ENCODE measurements around the gene ARHGEF40.

The ARHGEF40 gene

DNA sequence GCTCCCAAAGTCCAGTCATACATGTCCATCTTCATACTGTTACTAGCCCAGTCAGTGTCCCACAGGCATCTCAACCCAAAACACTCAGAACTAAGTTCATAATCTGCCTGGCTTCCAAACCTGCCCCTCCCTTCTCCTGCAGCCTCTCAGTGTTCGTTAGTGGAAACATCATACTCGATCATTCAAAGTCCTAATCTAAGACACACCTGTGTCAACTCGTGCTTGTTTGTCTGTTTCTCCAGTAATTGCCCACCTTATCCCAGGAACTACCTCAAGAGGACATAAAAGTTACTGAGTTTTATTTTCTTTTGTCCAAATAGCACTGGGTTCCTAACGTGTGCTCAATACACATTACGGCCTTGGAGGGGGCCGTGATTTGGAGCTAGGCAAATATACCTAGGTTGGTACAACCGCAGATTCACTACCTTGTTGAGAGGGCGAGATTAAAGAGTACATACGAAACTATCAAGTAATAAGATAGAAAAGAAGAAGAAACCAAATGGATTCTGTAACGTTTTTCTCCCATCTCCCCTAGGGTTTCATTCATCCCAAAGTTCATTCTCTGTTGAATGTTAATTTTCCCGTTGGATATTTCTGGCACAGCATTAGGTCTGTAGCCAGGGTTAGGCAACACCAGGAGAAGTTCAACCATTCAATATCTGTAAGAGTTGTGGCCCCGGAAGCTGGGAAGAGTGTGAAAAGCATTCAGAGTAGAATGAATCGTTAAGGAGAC, 9.3 kb upstream of the ARHGEF40 start:
- no peak for DNase-seq

DNA sequence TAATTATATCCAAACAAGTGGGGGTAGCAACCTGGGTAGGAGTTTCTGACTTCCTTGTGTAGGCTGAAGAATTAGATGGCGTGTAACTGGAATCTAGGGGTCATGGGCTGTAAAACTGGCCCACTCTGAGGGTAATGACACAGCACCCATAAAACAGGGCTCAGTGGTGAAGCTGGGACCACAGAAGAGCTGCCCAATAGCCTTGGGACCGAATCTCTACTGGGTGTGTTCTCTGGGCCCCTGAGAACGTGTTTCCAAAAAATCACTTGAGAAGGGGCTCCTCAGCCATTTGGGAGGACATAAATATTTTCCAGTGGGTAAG, 8.8 kb upstream of the ARHGEF40 start:
- DNase-seq: no peak

DNA sequence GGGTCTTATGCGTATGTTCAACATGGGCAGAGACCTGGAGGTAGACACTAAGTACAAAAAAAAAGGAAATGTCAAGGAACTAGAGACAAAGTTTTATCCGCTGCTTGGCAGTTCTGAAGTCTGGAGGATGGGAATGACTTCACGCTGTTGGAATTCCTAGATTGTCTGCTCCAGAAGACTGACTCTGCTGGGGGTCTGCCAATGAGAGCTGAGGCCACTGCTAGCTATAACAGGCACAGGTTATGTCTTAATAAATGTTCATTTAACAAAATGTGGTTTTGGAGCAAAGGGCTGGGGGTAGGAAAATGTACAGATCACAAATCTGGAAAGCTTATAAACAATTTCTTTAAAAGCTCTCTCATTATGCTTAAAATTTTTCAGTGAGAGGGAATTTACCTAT, 6.6 kb upstream of the ARHGEF40 start:
- DNase-seq: no peak

DNA sequence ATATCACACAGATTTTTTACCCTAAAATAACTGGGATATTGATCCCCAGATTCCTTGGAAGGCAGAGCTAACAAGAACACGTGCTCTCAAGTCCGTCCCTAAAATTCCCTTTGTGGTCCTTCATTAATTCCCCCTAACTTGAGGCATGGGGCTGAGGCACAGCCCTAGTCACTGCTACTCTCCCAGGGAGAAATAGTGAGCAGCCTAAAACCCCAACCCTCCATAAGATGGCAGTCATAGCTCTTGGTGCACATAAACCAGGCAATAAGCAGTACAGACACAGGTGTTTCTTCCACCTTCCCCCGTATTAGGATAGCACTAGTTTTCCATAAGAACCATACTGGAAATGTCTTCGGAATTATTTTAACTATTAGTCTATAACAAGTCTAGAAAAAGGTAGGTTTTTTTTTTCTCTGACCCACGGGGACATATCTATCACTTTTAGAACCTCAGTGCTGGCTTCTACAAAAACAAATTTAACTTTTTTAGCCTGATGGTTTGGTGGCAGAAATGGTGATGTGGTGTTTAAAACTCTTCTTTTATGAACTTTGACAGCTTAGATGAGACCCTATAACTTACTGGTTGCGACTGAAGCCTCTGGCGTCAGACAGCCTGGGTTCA, 3.1 kb upstream of the ARHGEF40 start:
- DNase-seq: no peak

DNA sequence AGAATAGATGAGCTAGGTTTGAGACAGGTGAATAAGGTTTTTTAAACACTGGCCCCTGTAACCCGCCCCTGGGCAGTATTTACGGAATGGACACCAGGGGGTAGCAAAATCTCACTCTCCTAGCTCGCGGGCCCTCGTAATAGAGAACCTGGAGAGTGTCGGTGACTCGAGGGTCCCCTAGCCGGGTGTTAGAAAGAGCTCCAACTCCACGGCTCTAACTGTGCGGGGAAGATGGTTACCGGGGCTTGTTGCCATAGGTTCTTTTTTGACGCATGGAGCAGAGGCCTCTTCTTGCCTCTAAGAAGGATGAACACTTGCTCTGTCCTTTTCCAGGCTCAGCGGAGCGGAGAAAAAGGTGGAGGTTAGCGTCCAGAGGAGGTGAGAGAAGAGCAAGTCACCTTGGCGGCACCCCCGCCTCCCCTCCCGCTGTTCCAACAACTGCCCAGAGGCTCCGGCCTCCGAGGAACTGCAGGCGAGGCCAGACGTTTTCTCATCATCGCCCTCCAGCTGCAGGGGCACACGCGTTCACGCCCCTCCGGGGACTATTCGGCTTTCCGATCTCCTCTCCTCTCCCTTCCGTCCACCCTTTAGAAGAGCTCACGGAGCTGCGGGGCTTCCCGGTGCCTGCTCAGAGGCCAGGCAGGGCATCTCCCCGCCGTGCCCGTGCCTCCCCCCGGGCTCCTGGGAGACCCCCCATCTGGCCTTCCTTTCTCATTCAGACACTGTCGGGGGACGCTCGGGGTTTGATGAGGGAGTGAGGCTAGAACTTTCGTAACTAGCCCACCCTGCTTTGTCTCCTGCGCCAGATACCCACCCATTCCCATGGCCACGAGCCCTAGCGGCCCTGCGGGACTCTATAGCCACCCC, 1.4 kb upstream of the ARHGEF40 start:
- peak; percentile 71 for DNase-seq

DNA sequence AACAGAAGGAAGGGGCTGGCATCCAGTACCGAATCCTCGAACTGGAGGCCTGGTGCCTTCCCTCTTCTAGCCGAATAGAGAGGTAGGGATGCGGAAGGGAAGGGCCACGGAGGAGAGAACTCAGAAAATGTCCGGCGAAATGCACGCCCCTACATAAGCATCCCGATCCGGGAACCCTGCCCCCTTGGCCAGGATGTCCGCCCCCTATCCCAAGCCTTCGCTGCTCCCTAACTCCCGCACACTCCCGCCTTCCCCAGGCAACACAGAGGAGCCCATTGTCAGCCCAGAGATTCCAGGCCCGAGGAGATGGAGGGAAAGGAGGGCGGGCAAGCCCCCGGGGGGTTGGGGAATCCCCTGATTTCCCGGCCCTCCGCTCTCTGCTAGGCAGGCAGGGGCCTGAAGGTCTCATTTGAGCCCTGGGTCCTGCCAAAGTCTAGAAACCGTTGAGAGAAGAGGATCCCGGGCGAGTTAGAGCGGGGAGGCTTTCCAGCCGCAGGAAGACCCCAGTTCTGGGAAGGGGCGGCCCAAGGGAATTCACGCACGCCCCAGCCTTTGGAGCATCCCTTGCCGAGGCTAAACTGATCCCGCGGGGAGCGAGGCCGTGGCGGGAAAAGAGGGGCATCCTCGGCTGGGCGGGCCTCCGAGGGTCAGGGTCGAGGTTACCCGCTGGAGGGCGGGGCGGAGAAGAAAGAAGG, 569 bp upstream of the ARHGEF40 start:
- peak; percentile 56 for DNase-seq

DNA sequence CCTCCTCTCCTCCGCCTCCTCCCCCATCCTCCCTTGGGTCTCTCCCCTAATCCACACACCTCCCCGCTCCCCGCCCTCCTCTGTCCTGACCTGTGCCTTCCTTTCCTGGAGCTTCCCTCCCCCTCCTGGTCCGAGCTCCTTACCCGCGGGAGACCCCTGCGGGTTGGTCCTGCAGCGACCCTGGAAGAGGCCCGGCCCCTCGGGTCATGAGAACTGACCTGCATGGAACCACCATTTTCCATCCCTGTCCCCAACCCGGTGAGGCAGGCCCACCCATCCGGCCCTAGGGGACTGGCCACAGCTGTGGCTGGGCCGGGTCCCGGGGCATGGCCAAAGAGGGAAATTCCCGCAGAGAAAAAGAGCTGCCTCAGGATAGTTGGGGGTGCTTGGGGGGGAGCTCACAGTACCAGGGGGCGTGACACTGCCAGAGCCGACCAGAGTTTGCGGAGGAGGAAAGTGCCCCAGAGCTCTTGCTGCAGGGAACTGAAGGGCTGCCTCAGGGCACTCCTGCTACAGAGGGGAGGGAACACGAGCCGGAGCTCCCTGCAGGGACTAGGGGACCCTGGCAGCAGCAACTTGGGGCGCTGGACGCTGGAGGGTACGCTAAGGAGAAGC, 613 bp downstream of the ARHGEF40 start:
- DNase-seq: peak; percentile 55

DNA sequence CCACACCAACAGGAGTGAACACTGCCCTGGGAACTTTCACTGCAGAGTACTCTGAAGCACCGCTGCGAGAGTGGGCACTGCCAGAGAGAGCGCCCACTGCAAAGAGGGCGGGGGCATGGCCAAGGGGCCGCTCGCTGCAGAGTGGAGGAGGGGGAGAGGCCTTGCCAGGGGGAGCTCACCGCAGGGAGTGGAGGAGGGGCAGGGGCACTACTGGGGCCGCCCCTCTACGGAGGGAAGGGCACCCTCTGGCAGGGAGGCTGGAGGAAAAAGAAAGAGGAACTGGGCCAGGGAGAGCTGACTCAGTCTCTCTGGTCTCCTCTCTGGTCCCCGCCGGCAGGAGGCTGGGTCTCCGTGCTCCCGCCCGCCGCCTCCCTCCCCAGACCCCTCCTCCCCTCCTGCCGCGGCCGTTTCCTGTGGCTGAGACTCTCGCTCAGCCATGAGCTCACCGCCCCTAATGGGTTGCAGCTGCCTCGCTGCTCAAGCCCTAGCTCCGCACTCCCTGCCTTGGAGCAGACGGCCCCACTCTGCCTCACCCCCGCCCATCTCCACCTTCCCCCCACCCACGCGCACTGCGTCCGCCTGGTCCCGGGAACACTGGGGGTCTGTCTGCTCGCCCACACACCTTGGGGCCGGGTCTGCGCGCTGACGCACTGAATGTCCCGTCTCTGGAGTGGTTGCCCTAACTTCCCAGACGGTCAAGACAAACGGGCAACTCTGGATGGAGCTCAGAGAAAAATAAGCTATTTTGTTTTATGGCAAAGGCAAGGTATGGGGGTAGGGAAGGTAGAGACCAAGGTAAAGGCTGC, 1.3 kb downstream of the ARHGEF40 start:
- DNase-seq: peak; percentile 80

DNA sequence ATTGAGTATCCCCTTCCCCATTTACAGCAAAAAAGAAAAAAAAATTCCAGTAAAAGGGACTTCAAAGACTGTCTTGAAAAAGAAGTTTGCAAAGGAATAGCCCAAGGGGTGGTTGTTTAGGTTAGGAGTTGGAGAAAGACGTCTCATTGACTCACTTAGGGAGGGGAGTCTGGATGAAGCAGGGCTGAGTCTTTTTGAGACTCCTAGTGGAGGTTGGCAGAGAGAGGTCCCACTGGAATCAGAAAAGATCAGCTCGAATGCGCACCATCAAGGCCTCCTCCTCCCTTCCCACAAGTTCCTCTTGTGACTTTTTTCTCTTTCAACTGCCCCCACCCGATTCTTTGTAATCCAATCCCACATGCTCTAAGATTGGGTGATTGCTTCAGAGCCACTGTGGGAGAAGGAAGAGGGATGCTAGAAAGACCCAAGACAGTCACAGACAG, 1.9 kb downstream of the ARHGEF40 start:
- DNase-seq: no peak

DNA sequence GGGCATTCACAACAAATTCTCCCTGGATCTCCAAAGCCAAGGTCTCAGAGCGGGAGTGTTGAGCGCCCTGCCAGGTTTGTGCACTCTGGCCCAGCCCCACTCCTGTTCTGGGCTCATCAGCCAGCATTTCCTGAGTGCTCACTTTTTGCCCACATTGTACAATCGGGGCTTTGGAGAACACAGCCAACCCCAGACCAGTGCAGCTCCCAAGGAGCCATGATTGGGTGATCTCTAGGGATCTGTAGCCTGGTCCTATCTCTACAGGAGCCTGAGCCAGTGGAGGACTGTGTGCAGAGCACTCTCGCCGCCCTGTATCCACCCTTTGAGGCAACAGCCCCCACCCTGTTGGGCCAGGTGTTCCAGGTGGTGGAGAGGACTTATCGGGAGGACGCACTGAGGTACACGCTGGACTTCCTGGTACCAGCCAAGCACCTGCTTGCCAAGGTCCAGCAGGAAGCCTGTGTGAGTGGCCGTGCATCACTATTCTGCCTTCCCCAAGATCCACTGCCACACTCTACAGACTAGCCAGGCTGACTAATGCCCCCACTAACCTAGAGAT, 2.8 kb downstream of the ARHGEF40 start:
- DNase-seq: no peak

DNA sequence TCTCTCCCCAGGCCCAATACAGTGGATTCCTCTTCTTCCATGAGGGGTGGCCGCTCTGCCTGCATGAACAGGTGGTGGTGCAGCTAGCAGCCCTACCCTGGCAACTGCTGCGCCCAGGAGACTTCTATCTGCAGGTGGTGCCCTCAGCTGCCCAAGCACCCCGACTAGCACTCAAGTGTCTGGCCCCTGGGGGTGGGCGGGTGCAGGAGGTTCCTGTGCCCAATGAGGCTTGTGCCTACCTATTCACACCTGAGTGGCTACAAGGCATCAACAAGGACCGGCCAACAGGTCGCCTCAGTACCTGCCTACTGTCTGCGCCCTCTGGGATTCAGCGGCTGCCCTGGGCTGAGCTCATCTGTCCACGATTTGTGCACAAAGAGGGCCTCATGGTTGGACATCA, 3.8 kb downstream of the ARHGEF40 start:
- no peak for DNase-seq

DNA sequence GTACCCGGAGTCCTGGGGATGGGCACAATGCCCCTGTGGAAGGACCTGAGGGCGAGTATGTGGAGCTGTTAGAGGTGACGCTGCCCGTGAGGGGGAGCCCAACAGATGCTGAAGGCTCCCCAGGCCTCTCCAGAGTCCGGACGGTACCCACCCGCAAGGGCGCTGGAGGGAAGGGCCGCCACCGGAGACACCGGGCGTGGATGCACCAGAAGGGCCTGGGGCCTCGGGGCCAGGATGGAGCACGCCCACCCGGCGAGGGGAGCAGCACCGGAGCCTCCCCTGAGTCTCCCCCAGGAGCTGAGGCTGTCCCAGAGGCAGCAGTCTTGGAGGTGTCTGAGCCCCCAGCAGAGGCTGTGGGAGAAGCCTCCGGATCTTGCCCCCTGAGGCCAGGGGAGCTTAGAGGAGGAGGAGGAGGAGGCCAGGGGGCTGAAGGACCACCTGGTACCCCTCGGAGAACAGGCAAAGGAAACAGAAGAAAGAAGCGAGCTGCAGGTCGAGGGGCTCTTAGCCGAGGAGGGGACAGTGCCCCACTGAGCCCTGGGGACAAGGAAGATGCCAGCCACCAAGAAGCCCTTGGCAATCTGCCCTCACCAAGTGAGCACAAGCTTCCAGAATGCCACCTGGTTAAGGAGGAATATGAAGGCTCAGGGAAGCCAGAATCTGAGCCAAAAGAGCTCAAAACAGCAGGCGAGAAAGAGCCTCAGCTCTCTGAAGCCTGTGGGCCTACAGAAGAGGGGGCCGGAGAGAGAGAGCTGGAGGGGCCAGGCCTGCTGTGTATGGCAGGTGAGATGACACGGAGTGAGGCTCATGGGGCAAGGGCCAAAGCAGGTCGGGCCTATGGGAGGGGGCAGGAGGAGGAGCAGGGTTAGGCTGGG, 4.5 kb downstream of the ARHGEF40 start:
- no peak for DNase-seq

DNA sequence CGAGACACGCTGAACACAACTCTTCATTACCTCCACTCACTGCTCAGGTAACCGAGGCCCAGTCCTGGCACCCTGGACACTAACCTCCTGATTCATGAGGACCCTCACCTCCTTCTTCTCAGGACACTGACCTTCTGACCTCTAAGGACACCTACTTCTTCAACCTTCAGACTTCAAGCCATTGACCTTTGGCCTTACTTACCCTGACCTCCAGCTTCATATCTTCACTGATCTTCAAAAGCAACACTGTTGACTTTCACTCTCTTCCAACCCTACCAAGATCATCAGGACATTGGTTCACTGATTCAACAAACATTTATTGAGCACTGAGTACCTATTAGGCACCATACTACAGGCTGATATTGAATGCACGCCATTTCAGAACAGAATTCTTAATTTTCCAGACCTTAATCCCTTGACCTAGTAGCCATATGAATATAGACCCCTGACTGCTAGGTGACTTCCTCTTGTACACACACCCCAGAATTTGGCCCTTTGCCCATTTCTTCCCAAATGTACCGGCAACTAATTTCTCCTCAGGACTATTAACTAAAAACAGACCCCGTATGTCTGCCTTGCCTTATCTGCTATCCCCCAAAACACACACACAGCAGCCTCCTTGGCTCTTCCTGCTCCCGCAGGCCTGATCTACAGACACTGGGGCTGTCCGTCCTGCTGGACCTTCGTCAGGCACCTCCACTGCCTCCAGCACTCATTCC, 5.8 kb downstream of the ARHGEF40 start:
- DNase-seq: no peak

DNA sequence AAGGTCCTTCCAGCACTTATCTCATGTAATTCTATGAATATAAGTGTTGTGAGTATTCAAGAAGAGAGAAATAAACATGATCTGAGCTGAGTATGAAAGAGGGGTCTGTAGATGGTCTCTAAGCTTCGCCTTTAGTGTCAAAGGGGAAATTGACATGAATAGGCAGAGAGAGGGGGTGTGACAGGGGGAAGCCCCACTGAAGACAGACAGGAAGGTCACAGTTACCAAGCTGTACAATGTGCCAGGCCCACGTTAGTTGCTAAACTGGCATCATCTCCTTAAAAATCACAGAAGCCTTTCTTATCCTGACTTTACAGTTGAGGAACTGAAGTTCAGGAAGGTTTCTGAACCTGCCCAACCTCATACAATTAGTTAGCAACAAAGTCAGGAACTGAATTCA, 7.6 kb downstream of the ARHGEF40 start:
- DNase-seq: no peak

DNA sequence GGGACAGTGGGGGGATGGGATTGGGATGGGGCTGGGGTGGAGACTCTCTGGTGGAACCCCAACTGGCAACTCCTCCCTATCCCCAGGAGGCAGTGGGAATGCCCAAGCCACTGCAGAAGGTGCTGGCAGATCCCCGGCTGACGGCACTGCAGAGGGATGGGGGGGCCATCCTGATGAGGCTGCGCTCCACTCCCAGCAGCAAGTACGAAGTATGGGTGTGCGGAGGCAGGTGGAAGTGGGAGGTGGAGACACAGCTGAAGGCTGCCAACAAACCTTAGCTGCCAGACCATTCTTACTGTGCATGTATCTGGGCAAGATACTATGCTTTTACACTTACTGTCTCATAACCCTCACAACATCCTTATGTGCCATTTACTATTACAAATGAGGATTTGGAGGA, 8.2 kb downstream of the ARHGEF40 start:
- no peak for DNase-seq

DNA sequence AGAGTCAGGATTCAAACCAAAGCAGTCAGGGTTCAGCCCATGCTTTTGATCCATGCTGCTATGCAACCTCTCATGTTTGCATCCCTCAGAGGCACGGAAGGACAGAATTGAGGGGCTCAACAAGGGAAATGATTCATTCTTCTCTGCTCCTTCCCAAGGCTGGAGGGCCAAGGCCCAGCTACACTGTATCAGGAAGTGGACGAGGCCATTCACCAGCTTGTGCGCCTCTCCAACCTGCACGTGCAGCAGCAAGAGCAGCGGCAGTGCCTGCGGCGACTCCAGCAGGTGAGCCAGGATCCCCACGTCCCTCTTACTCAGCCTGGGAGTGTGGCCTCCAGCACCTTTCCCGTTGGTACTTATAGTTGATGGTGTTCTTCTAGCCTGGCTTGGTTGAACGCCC, 8.6 kb downstream of the ARHGEF40 start:
- DNase-seq: no peak

DNA sequence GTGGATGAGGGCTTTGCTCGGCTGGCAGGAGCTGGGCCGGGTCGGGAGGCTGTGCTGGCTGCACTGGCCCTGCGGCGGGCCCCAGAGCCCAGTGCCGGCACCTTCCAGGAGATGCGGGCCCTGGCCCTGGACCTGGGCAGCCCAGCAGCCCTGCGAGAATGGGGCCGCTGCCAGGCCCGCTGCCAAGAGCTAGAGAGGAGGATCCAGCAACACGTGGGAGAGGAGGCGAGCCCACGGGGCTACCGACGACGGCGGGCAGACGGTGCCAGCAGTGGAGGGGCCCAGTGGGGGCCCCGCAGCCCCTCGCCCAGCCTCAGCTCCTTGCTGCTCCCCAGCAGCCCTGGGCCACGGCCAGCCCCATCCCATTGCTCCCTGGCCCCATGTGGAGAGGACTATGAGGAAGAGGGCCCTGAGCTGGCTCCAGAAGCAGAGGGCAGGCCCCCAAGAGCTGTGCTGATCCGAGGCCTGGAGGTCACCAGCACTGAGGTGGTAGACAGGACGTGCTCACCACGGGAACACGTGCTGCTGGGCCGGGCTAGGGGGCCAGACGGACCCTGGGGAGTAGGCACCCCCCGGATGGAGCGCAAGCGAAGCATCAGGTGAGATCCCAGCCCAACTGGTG, 11.5 kb downstream of the ARHGEF40 start:
- no peak for DNase-seq

DNA sequence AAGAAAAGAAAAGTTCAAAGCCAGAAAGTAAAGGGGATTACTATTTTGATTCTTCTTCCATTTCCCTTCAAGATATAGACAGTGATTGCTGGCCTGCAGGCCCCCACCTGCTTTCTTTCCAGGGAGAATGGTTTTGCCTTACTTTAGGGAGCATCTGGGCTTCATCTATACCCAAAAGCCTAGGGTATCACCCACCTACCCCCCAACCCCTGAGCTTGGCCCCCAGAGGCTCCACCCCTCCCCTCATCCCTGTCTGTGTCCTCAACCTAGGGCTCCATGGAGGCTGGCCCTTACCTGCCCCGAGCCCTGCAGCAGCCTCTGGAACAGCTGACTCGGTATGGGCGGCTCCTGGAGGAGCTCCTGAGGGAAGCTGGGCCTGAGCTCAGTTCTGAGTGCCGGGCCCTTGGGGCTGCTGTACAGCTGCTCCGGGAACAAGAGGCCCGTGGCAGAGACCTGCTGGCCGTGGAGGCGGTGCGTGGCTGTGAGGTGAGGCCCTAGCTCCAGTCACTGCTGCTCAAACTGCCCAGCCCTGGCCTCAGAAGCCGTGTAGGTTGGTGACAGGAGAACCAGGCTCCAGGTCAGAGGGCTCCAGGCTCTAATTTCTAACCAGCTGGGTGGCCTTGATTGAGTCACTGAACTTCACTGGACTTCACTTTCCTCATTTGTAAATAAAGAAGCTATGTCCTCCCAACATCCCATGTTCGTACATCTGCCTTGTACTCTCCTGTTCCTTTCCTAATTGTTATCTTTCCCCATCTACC, 13.6 kb downstream of the ARHGEF40 start:
- no peak for DNase-seq

DNA sequence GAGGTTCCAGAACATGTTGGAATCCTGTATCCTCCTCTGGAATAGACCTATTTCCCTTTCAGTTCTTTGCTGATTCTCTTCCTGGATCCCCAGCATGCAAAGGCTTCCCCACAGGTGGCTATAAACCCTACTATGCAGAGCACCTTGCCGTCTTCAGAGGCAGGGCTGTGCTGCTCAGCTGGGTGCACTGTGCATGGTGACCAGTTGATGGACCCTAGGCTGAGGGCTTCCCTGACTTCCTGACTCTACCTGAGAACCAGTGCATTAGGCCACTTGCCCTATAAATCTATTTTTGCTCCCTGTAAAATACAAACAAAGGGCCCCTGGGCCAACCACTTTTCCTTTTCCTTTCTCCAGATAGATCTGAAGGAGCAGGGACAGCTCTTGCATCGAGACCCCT, 14.3 kb downstream of the ARHGEF40 start:
- no peak for DNase-seq

Data from midbrain (tissue), 1 donor.